Glomerular visceral epithelial cell (primary cell): ENCODE results near the gene RASGEF1C.

Experiments used
- DNase-seq: peaks from one replicate; pipeline ENCODE4 v3.0.0-alpha.2; 2016; ENCODE audit errors: extremely low spot score

Gene RASGEF1C

GRCh38 chr5:180052211-180052818 is 156.7 kb downstream of the RASGEF1C start:
- no peak for DNase-seq
